ENCODE results near the gene HYLS1.

HYLS1 gene

DNA sequence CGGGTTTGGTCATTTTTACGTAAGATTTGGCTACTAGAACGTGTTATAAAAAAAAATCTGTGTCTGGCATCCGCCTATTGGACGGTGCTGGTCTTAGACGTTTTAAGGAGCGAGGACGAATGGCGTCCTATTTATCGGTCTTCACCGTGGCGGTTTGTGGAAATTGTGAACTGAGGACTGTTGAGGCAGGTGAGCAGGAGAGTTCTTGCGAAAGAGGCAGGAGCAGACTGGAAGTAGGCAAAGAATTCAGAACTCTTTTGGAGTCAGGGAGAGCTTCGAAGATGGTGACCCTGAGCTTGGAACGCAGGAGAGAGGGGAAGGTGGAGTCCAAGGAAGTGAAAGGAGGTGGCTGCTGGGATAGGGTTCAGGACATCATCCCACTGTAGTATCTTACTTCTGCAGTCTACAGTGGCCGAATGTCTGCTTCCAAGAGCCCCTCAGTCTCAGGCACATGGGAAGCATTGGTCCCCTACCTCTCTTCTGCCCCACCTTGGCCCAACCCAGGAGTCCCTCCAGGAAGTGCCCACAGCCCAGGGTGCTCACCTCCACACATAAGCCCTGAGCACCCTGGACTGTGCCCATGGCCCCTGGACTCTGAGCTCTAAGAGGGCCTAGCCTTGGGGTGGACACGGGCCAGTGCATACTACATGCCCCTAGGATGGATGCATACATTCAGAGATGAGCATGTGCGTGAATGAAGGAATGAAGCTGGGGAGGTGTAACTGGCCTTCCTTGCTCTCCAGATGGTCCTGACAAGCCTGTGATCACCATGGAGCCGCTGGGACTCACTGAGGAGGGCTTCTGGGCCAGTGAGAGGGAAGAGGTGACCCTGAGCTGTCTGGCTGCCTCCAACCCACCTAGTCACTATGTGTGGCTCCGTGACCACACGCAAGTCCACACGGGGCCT is 62.1 kb downstream of the HYLS1 start:
- H3K4me3 ChIP-seq (replicated peaks in 1 of 2; ENCODE audit: low read depth in 2 of 2, low read length in 2 of 2): no peak overlapping the region
- TF ChIP-seq, protein P1, sequence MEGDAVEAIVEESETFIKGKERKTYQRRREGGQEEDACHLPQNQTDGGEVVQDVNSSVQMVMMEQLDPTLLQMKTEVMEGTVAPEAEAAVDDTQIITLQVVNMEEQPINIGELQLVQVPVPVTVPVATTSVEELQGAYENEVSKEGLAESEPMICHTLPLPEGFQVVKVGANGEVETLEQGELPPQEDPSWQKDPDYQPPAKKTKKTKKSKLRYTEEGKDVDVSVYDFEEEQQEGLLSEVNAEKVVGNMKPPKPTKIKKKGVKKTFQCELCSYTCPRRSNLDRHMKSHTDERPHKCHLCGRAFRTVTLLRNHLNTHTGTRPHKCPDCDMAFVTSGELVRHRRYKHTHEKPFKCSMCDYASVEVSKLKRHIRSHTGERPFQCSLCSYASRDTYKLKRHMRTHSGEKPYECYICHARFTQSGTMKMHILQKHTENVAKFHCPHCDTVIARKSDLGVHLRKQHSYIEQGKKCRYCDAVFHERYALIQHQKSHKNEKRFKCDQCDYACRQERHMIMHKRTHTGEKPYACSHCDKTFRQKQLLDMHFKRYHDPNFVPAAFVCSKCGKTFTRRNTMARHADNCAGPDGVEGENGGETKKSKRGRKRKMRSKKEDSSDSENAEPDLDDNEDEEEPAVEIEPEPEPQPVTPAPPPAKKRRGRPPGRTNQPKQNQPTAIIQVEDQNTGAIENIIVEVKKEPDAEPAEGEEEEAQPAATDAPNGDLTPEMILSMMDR (IDR thresholded peaks at IDR 0.05; ENCODE audit: low read depth, low read length): no peak
- no peak for DNase-seq (ENCODE audit: low read depth in 2 of 2)

DNA sequence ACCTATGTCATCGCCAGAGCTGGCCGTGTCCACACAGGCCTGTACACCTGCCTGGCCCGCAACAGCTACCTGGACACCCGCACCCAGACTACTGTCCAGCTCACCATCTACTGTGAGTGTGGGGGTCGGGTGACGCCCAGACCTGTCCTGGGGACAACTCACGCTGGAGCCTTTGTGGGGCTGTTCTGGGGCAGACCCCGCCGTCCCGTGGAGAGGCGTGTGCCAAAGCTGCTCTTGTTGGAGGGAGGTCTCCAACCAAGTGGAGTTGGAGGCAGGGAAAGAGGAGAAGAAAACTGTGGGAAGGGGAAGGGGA is 62.7 kb downstream of the HYLS1 start:
- H3K4me3 ChIP-seq (replicated peaks in 1 of 2; ENCODE audit: low read depth in 2 of 2, low read length in 2 of 2): no peak overlapping the region
- DNase-seq (ENCODE audit: low read depth in 2 of 2): no peak
- TF ChIP-seq, protein P1 (IDR thresholded peaks at IDR 0.05; ENCODE audit: low read depth, low read length): no peak

Measured in cardiac fibroblast (primary cell).